Tibial nerve (tissue), 4 donors: ENCODE measurements around the gene WDR47.

ENCODE experiments used
- CTCF ChIP-seq, 5 experiments: fragments of 200-600 bp in 3 of 5; fragments of 450-650 bp in 2 of 5; sonication (generic) in 3 of 5; IDR thresholded peaks; one replicate each; pipeline ENCODE4 v1.5.1; 2016 to 2019; ENCODE audit warnings: antibody characterized with exemption in 5 of 5, mild to moderate bottlenecking in 3 of 5, moderate library complexity in 2 of 5
- EP300 ChIP-seq, 2 donors: sonication (generic); formaldehyde crosslinking; IDR thresholded peaks; one replicate each; pipeline ENCODE4 v1.6.1; 2017; ENCODE audit warnings: antibody characterized with exemption in 2 of 2, mild to moderate bottlenecking in 1 of 2
- POLR2A ChIP-seq, 2 donors: fragments of 450-650 bp; IDR thresholded peaks; one replicate each; pipeline ENCODE4 v1.6.1; 2017; ENCODE audit warnings: antibody characterized with exemption in 2 of 2, mild to moderate bottlenecking in 2 of 2, moderate library complexity in 2 of 2

GRCh38 chr1:109056064-109056463 lies 14.2 kb upstream of the WDR47 start:
- TF ChIP-seq CTCF (IDR thresholded peaks at IDR 0.05): no peak
- no peak for TF ChIP-seq POLR2A (IDR thresholded peaks at IDR 0.05)
- no peak for TF ChIP-seq EP300 (IDR thresholded peaks at IDR 0.05)
